ENCODE data around the gene BRD1.

Gene BRD1

DNA sequence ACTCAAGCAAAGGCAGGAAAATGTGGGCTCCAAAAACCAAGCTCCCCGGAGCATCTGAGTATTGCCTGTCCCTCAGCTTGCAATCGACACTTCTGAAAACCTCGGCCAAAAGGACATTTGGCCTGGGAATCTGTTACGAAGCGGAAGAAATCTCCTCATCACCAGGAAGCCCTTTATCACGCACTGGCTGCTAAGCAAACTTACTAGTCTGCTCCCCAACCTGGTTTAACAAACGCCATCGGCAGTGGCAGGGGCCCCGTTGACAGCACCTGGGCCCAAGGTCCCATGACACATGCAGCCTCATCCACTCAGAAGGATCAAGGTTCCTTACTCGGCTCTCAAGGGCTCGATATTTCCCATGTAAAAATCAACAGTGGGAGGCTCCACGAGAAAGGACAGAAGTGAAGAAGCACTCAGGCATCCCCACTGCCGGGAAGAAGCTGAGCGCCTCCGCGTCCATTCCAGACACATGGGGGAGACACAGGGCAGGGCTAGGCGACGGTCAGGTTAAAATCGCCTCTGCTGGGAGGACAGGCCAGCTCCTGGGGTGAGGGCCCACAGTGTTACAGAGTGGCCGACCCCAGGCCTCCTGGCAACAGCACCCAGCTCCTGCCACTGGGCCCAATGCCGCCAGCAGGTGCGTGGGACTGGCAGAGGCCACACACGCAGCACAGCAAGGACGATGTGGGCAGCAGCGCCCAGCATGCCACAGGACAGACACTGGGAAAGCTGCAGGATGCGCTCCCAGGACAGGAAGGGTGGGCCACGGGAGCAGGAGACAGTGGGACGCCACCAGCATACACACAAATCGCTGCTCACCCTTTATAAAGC is 27.1 kb downstream of the BRD1 start:
- DNase-seq: no peak

DNA sequence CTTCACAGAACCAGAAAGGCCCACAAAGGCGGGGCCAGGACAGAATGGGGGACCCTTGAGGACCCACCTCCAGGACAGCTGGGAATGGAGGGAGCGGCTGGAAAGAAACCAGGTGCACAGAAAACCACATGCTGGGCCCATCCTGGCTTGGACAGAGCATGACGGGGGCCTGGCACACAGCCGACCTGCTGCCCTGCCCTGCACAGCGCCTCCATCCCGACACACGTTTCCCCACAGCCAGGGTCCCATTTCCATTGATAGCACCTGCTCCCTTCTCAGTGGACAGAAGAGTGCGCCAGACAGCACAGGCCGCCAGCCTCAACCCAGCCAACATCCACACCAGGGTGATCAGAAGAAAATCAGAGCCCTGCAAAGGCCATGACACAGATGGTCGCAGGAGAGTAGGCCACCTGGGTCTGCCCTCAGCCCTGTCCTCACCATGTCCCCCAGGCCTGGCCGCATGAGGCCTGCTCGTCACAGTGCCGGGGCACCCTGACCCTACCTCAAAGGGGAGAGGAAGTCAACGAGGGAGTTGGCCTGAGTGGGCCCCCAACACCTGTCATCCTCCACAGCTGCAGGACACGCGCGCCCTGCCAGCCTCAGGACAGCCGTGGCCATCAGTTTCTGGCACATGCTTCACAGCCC is 28.1 kb downstream of the BRD1 start:
- no peak for DNase-seq

DNA sequence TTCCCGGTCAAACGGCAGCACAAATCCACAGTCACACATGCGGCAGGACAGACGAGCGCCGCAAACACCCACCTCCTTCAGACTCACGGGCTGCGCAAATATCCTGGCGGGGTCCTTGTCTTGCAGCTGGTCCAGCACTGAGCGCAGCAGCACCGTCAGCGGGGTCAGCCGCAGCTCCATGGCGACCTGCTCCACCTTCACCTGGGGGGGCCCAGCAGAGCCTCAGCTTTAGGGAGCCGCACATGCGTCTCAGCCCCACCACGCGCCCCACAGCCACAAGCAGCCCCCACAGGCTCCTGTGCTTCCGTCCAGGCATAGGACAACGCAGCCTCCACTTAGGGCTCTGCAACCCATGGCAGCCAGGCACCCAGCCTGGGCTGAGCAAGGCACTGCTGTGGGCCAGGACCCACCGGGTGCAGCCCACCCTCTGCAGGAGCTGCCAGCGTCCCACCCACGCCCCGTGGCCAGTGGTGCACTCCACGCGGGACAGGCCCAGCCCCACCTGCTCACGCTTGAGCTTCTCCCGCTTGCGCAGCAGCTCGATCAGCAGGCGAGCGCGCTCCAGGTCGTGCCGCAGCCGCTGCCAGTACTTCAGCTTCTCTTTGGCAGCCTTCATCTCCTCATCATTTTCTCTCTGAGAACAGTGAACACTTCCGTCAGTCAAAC is 29.1 kb downstream of the BRD1 start:
- DNase-seq: no peak

DNA sequence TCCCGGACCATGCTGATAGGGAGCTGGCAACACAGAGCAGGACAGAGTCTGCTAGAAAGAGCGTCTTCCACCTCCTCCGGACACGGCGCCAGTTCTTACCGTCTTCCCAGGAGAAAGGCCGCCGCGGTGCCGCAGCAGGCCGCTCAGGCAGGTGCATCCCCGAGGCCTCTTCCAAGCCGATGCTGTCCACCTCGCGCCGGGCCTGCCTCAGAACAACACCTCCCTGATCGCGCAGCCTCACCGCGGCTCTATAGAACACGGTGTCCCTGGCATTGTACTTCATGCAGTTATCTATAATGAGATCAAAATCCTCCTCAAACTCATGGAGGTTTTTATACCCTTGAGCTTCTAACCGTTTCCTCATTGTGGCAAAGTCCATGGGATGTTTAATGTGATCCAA is 30.0 kb downstream of the BRD1 start:
- no peak for DNase-seq

DNA sequence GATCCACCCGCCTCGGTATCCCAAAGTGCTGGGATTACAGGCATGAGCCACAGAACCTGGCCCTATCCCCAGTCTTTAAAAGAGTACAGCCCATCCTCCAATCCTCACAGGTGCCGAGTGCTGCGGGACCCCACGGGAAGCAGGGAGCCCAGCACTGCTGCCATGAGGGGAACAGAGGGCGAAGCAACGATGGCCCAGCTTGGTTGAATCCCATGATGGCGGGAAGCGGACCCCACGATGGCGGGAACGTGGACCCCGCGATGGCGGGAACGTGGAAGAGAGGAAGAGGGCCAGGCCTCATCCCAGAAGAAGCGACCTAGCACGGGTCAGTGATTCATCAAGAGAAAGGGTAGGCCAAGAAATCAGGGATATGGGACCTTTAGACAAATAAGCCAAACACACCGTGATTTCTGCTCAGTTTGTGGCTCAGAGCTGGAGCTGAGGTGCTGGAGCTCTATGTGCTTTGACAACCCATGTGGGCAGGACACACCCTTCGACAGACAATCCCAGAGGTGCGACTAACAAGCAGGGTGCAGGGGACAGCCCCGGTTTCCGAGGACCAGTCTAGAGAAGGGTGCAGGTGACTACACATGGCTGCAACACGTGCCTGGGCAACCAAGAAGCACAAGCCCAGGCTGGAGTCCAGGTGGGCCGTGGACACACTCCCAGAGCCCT is 30.9 kb downstream of the BRD1 start:
- DNase-seq: no peak

DNA sequence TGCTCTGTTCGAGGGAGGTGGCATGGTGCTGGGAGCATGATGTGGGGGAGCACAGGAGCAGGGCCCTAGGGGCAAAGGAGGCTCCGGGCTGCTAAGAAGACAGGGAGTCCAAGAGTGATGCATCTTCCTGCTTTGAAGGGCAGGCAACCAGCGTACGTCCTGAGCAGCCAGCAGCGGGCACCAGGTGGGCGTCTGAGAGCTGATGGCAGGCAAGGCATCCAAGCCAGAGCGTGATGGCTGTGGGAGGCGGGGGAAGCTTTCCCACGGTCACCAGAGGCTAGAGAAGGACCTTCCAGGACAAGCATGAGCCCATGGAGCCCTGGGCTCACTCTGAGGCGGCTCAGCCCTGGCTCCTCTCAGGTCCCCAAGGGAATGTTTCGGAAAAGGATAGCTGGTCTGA is 32.2 kb downstream of the BRD1 start:
- no peak for DNase-seq

DNA sequence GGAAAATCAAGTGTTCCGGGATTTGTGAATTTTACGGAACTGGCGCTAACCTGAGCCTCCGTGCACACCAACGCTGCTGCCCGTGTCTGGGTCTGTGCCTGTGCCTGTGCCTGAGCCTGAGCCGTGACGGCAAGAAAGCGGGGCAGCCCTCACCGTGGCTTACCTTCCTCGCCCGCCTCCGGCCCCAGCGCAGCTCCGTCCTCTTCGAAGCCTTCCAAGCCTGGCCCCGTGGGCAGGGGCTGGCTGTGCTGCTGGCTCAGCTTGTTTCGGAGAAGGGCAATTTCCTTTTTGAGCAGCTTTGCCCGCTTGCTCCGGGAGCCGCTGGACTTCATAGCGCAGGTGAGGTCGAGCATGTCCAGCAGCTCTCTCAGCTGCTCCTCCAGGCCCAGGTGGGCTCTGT is 33.8 kb downstream of the BRD1 start:
- no peak for DNase-seq

DNA sequence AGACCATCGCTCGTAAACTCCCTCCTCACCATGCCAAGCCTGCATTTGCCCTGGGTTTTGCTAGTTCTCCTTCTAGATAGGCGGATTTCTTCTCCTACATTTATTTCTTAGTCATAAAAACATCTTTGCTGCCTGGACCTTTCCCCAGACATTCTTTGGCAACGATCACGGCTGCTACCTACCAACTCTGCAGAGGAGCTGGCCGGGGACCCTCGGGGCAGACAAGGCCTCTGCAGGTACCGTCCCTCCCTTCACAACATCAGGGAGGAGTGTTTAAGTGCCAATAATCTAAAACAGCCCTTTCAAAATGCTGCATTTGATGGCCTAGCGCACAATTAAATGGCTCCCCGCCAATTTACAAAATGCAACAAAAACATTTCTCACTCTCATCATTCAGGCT is 34.4 kb downstream of the BRD1 start:
- no peak for DNase-seq

DNA sequence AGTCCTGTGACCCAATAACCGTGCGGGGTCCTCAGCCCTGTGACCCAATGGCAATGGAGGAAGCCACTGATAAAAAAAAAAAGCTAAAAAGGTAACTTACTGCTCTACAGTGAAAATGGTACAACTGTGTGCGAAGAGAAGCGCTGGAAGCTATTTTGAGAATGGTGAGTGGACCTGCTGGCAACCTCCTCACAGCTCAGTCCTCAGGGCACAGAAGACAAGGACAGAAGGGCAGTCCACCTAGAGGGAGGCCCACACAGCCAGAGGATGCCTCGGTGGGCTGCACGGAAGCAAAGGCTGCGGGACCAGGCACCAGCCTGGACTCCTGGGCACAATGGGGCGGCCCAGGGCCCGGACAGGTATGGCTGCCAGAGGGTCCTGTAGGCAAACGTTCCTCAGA is 35.6 kb downstream of the BRD1 start:
- no peak for DNase-seq

DNA sequence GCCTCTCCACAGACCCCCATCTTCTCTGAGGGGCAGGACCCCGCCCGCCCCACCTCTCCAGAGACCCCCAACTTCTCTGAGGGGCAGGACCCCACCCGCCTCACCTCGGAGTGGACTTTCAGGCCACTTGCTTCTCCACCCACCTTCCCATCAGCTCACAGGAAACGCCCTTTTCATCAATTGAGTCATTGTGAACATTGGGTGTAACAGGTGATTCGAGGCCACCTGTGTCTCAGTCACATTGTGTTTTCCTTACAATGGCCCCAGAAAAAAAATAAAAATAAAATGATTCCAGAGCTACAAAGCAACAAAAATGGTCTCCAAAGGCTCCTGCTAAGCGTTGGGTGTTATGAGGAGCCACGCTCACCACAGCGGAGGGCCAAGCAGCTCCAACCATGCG is 36.0 kb downstream of the BRD1 start:
- DNase-seq: no peak

DNA sequence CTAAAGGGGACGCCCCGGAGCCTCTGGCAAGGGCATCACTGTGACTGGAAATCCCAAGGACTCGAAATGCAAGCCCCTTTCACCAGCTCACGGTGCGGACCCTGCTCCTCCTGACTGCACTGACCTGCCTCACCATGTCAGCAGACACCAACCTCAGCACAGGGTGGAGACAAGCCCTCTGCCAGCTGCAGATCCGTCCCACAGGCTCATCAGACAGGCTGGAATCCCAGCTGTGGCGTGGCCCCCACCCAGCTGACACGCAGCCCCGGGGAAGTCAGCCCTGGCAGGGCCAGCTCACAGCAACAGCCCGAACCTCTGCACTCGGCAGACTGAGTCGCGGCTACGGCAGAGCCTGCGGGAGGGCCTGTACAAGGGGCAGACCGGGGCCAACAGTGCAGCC is 36.8 kb downstream of the BRD1 start:
- no peak for DNase-seq

DNA sequence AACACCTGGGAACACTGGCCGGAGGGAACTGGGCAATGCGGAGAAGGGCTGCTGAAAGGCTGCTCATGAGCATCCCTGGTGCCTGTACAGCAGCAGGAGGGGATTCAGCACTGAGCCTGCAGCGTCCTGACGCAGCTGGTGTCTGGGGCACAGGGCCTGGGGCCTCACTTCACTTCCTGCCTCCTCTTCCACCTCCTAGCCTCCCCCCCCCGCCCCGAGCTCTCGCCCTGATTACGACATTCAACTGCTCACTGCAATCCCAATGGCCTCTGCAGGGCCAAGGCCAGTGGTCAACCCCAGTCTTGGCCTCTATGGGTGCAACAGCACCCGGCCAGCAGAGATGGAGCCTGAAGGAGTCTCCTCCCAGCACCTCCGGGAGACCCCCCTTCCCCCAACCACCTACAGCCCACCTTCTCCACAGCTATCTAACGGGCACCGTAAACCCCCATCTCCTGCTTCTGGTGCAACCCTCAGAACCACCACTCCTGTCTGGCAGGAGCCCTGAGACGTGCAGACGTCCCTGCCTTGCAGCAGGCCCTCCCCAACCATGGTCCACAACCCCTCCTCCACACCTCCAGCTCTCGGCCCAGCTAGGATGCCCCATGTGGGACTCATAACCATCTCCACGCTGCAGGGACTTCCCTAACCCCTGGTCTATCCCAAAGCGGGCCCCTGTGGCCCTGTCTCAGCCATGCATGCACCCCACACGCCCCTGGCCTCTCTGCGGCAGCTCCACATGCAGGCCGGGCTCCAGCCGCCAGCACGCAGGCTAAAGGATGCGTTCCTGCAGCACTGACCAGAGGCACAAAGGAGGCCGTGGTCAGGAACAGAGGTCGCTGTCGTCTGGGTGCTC is 38.2 kb downstream of the BRD1 start:
- peak; percentile 32 for DNase-seq

DNA sequence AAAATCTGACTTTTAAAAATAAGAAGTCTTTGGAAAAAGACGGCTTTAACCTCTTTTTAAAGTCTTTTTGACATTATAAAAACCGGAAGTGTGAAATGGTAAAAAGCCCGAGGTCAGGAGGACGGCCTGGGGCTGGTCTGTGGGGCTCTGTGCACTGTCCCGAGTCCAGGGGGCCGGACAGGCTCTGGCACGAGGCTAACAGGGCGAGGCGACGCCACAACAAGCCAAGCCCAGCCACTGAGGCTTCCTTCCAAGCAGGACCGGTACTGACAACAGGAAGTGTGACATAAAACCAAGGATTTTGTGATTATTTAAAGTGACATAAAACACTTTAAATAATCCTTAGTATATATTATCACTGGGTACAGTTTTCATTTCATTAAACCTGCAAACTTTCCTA is 39.2 kb downstream of the BRD1 start:
- no peak for DNase-seq

DNA sequence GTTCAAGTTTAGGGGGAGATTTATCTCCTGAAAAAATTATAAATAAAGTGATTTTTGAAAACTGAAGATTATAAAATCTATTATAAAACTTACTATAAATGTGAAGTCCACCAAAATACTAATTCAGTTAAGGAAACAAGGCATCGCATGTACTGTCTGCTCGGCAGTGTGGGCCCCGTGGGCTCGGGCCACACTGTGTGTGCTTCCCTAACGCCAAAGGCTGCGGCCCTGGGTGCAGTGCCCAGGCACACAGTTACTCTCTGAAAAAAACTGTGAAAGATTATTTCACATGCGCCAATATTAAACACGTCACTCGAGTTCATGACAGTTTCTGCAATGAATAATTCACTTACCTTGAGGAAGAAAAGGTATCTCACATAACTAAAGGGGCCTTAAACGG is 39.8 kb downstream of the BRD1 start:
- no peak for DNase-seq

DNA sequence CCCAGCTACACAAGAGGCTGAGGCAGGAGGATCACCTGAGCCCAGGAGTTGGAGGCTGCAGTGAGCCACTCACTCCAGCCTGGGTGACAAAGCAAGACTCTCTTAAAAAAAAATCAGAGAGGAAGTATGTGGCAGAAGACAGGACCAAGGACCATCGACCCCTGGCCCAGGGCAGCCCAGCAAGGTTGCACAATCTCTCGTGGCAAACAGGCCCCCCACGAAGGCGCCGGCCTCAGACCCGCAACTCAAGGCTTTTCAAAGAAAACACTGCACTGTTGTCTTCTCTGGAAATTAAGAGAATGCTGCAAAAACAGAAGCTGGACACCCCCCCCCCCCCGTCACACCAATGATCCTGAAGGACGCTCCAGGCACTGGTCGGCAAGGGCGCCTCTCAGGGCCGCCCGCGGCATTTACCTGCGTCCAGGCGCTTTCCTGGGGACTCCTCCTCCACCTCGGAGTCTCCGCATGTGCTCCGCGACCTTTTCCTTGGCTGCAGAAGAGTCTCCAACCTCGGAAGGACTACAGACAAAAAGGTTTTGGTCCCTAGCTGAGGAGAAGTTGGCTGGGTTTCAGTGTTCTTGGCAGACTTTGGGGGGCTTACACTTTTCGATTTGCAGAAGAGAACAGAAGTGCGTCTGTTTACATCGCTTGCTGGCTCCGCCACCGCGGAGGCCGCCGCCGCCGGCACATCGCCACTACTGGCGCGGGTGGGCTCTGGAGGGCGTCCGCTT is 40.5 kb downstream of the BRD1 start:
- DNase-seq: no peak

DNA sequence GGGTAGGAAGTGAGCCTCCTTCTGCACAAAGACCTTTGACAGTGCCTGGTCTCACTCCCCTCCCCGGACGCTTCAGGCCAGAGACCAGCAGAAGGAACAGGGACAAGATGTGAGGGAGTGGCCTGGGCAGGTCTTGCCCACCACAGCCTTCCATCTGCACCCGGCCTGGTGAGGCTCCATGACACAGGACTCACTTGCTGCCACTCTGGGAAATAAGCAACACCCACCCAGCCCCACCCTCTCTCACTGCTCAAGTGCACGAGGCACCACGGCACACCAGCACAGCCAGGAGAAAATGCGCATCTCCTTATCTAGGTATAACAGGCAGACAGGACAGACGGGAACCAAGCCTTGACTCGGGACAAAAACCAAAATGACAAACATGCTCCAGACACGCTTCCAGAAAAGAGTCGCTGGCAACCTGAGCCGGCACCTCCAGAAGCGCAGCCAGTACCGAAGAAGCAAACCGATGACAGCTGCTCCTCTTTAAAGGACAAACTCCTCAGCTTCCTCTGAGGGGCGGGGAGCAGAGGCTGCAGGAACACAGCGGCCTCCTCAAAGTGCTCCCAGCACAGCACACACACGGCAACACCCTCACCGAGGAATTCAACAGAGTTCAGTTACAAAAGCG is 41.7 kb downstream of the BRD1 start:
- no peak for DNase-seq

DNA sequence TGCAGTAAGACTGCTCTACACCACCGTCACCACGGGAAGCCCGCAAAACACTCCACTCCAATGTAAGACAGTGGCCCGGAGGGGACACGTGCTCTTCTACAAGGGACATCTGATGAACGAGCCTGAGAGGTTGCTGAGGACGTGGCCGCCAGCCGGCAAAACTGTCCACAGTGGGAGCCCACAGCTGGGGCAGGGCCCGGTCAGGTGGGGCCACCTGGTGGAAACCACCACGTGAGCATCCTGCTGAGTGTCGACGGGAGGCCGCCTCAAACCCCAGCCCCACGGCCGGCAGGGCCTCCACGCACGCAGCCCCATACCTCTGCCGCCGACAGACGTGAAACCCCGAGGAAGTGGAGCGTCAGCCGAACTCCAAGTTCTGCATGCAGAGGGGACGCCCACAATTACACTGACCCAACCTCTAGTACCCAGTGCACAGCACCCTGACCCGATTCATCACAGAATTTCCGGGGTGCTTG is 42.6 kb downstream of the BRD1 start:
- no peak for DNase-seq

DNA sequence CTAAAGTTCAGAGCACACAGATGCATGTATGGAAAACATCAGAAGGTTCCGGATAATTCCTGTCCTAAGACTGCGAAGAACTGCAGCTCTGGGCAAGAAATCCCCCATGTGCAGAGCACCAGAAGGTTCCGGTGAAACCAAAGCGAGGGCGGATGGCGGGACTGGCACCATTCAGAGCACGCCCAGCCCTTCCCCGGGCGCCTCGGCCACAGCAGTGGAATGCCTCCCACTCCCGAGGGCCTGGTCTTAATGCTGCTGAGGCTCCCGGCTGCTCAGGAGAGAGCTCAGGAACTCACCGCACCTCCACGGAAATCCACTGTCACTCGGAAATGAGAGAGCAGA is 43.1 kb downstream of the BRD1 start:
- no peak for DNase-seq

DNA sequence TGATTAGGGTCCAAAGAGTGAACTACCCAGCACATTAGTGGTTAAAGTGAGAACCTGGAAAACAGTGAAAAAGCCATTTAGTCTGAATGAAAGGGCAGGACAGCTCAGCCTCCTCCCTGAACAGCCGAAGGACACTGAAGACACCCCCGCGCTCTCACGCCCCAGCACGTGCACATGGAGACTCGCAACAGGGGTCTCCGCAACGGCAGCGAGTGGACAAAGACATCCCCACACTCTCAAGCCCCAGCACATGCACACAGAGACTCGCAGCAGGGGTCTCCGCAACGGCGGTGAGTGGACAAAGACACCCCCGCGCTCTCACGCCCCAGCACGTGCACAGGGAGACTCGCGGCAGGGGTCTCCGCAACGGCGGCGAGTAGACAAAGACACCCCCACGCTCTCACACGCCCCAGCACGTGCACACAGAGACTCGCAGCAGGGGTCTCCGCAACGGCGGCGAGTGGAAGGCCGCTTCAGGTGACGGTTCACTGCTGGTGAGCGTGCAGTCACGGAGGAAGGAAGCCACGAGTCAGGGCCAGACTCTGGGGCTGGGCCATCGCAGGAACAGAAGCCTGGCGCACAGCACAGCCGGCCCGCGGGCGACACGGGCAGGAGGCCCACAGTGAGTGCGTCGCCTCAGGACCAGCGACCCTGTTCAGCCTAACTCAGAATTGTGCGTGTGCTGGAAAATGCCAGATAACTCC is 43.6 kb downstream of the BRD1 start:
- no peak for DNase-seq

DNA sequence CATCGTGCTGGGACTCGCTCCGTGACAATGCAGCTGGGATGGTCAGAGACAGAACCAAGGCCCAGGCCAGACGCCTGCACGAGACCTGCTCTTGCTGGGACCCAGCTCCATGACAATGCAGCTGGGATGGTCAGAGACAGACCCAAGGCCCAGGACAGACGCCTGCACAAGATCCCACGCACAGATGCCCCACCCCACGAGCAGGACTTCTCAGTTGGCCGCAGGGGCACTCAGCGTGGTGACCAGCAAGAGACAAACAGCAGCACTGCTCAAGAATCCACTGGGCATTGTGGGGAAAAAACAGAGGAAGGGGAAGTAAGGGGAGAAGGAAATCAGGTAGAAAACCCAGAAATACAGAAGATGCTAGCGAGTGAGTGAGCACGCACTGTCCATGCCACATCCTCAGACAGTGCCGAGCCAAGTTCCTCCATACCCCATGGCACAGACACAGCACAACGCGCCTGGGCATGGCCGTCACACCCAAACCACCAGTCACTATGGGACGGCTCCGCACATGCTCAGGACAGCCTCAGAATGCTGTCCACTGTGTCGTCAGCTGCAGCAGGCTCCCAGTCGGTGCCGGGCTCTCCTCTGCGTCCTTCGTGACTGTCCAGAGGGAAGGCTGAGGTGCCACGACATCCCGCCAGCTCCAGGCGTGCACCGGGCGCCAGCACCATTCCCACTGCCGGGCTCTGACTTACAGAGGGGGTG is 44.5 kb downstream of the BRD1 start:
- no peak for DNase-seq

Measured in effector CD4-positive, alpha-beta T cell (primary cell).